Measurements from ENCODE around the gene NRCAM.

Gene NRCAM

GRCh38 chr7:108385834-108386422, 70.3 kb downstream of the NRCAM start:
- Histone ChIP-seq H4K20me1 (ENCODE audit: low read depth, low read length) (no peaks in the 10 kb centered on the region), H3F3A (ENCODE audit: insufficient read depth) (no peaks in the 10 kb centered on the region), H3K9ac (ENCODE audit: low read length) (no peak overlapping the region), H3K27ac (ENCODE audit: low read depth, low read length) (no peak overlapping the region), H3K9me3 (ENCODE audit: insufficient read depth, low read length) (no peaks in the 10 kb centered on the region), H3K79me2 (ENCODE audit: insufficient read depth, low read length) (no peaks in the 10 kb centered on the region), H3K27me3 (ENCODE audit: low read length) (no peaks in the 10 kb centered on the region), H2AFZ (ENCODE audit: low read depth, low read length, severe bottlenecking) (no peak overlapping the region), H3K36me3 (ENCODE audit: low read length) (no peaks in the 10 kb centered on the region), H3K4me2 (ENCODE audit: low read depth, low read length, poor library complexity, severe bottlenecking) (no peak overlapping the region), H3K9me2 (replicated peaks; ENCODE audit: insufficient read depth, low read length) (no peaks in the 10 kb centered on the region), H3K4me3 (ENCODE audit: insufficient read depth, low read length, poor library complexity, severe bottlenecking) (no peak overlapping the region)
- TF ChIP-seq CTCF (IDR thresholded peaks at IDR 0.05; ENCODE audit: insufficient read depth, low read length, poor library complexity, severe bottlenecking) (no peak), EZH2phosphoT487 (conservative IDR thresholded peaks at IDR 0.05; ENCODE audit: low read length) (no peak)

- H3K9me2 ChIP-seq (replicated peaks; ENCODE audit: insufficient read depth, low read length) = no peaks in the 10 kb centered on the region
- H3K4me3 ChIP-seq (ENCODE audit: insufficient read depth, low read length, poor library complexity, severe bottlenecking) = no peak overlapping the region
- no peak overlapping the region for H3K27ac ChIP-seq (ENCODE audit: low read depth, low read length)
- TF ChIP-seq EZH2phosphoT487 (conservative IDR thresholded peaks at IDR 0.05; ENCODE audit: low read length) (no peak), CTCF (IDR thresholded peaks at IDR 0.05; ENCODE audit: insufficient read depth, low read length, poor library complexity, severe bottlenecking) (peak; percentile 68)
- H3F3A ChIP-seq (ENCODE audit: insufficient read depth) = no peaks in the 10 kb centered on the region
- no peak overlapping the region for H3K4me2 ChIP-seq (ENCODE audit: low read depth, low read length, poor library complexity, severe bottlenecking)
- H2AFZ ChIP-seq (ENCODE audit: low read depth, low read length, severe bottlenecking) = no peak overlapping the region
- H3K79me2 ChIP-seq (ENCODE audit: insufficient read depth, low read length) = no peaks in the 10 kb centered on the region
- H4K20me1 ChIP-seq (ENCODE audit: low read depth, low read length) = no peaks in the 10 kb centered on the region
- H3K27me3 ChIP-seq (ENCODE audit: low read length) = no peaks in the 10 kb centered on the region
- H3K36me3 ChIP-seq (ENCODE audit: low read length) = no peaks in the 10 kb centered on the region
- no peaks in the 10 kb centered on the region for H3K9me3 ChIP-seq (ENCODE audit: insufficient read depth, low read length)
- no peak overlapping the region for H3K9ac ChIP-seq (ENCODE audit: low read length)
These were observed 71.3 kb downstream of the NRCAM start for GRCh38 chr7:108384716-108385483.

GRCh38 chr7:108382932-108383331, 73.3 kb downstream of the NRCAM start:
- Histone ChIP-seq H3K36me3 (ENCODE audit: low read length) (no peaks in the 10 kb centered on the region), H4K20me1 (ENCODE audit: low read depth, low read length) (no peaks in the 10 kb centered on the region), H3K27me3 (ENCODE audit: low read length) (no peaks in the 10 kb centered on the region), H3K9ac (ENCODE audit: low read length) (no peak overlapping the region), H3K79me2 (ENCODE audit: insufficient read depth, low read length) (no peaks in the 10 kb centered on the region), H3K27ac (ENCODE audit: low read depth, low read length) (no peak overlapping the region), H3K4me3 (ENCODE audit: insufficient read depth, low read length, poor library complexity, severe bottlenecking) (no peak overlapping the region), H3K9me3 (ENCODE audit: insufficient read depth, low read length) (no peaks in the 10 kb centered on the region), H3K9me2 (replicated peaks; ENCODE audit: insufficient read depth, low read length) (no peaks in the 10 kb centered on the region), H3F3A (ENCODE audit: insufficient read depth) (no peaks in the 10 kb centered on the region), H3K4me2 (ENCODE audit: low read depth, low read length, poor library complexity, severe bottlenecking) (no peak overlapping the region), H2AFZ (ENCODE audit: low read depth, low read length, severe bottlenecking) (no peak overlapping the region)
- TF ChIP-seq EZH2phosphoT487 (conservative IDR thresholded peaks at IDR 0.05; ENCODE audit: low read length) = no peak
- TF ChIP-seq CTCF (IDR thresholded peaks at IDR 0.05; ENCODE audit: insufficient read depth, low read length, poor library complexity, severe bottlenecking) = no peak

Measured in SU-DHL-6 (cell line).